Colonic mucosa (tissue), 4 donors: Measurements from ENCODE around the gene POLD3. TPM values are rescaled to one million over a fixed set of nuclear protein-coding genes. Genes with fewer than 3 reads are reported as not detected.

Experiments
- DNase-seq: peaks from one replicate; pipeline ENCODE4 v3.0.0-alpha.2; 2020
- H3K27ac ChIP-seq: fragments of 200-600 bp; one replicate; pipeline ENCODE4 v1.8.0; 2021
- H3K27me3 ChIP-seq: fragments of 200-600 bp; one replicate; pipeline ENCODE4 v1.8.0; 2021
- H3K36me3 ChIP-seq: fragments of 200-600 bp; one replicate; pipeline ENCODE4 v1.8.0; 2021
- H3K4me1 ChIP-seq: fragments of 200-600 bp; one replicate; pipeline ENCODE4 v1.8.0; 2021; ENCODE audit warnings: mild to moderate bottlenecking
- H3K4me3 ChIP-seq: fragments of 200-600 bp; one replicate; pipeline ENCODE4 v1.8.0; 2021
- H3K9ac ChIP-seq, 2 donors: one replicate each; pipeline ENCODE4 v1.7.0; 2013; ENCODE audit warnings: control low read depth in 2 of 2, low read depth in 2 of 2, low read length in 2 of 2
- H3K9me3 ChIP-seq: fragments of 200-600 bp; one replicate; pipeline ENCODE4 v1.8.0; 2021
- CTCF ChIP-seq: fragments of 200-600 bp; IDR thresholded peaks from one replicate; pipeline ENCODE4 v1.8.0; 2022; ENCODE audit warnings: antibody characterized with exemption, mild to moderate bottlenecking
- intact Hi-C: fragments of 100-400 bp; cut with DNase I; formaldehyde crosslinking; loops from one replicate; pipeline ENCODE4 v1.14.1; 2022
- total RNA-seq, 2 donors: library from RNA; stranded (reverse); fragmentation: NEBNext Ultra II Directional in 1 of 2; extraction: Animal tissue kit (Norgen Biotek cat#: 25700) in 1 of 2; gene quantifications; one replicate each; pipeline ENCODE4 v1.2.1, GENCODE V29; 2021
- donor health status: healthy.
- donor health status: DM: no; HTN: no; CAD: no.
- donor health status: DM: no; HTN: no; CAD: no.

Gene POLD3
- total RNA-seq, 2 donors from 2014 or later, result 20.0 to 33.9 TPM

GRCh38 chr11:74605403-74605802 lies 13.0 kb downstream of the POLD3 start:
- Histone ChIP-seq H3K27ac (no peak overlapping the region), H3K9ac (no peak overlapping the region), H3K9me3 (no peaks in the 10 kb centered on the region), H3K36me3 (no peaks in the 10 kb centered on the region), H3K4me1 (no peaks in the 10 kb centered on the region), H3K4me3 (no peak overlapping the region), H3K27me3 (no peaks in the 10 kb centered on the region)
- no peak for TF ChIP-seq CTCF
- intact Hi-C loops, result no loop called here
- no peak for DNase-seq

GRCh38 chr11:74608431-74608830 lies 16.0 kb downstream of the POLD3 start:
- no peak overlapping the region for H3K27ac ChIP-seq
- no peak overlapping the region for H3K4me3 ChIP-seq
- no peak for TF ChIP-seq CTCF
- no peaks in the 10 kb centered on the region for H3K4me1 ChIP-seq
- no peaks in the 10 kb centered on the region for H3K9me3 ChIP-seq
- no peaks in the 10 kb centered on the region for H3K36me3 ChIP-seq
- no peak overlapping the region for H3K9ac ChIP-seq
- intact Hi-C loops, result no loop called here
- no peaks in the 10 kb centered on the region for H3K27me3 ChIP-seq
- DNase-seq, result no peak

GRCh38 chr11:74611369-74611861 lies 19.0 kb downstream of the POLD3 start:
- Histone ChIP-seq H3K4me3 (no peak overlapping the region), H3K27me3 (no peaks in the 10 kb centered on the region), H3K4me1 (no peaks in the 10 kb centered on the region), H3K9me3 (no peaks in the 10 kb centered on the region), H3K36me3 (peaks cover 4% of the 10 kb centered on the region), H3K27ac (peak overlapping the region; percentile 10), H3K9ac (no peak overlapping the region)
- TF ChIP-seq CTCF, result peak; percentile 32
- no peak for DNase-seq
- intact Hi-C loops, result no loop called here

- Histone ChIP-seq H3K27ac (no peak overlapping the region), H3K36me3 (peaks cover 4% of the 10 kb centered on the region), H3K4me1 (no peaks in the 10 kb centered on the region), H3K9me3 (no peaks in the 10 kb centered on the region), H3K9ac (no peak overlapping the region), H3K27me3 (no peaks in the 10 kb centered on the region), H3K4me3 (no peak overlapping the region)
- TF ChIP-seq CTCF, result no peak
- DNase-seq, result no peak
- intact Hi-C loops, result no loop called here
Measured at GRCh38 chr11:74612877-74613276, 20.5 kb downstream of the POLD3 start.

- no peak for TF ChIP-seq CTCF
- H3K27ac ChIP-seq, result no peak overlapping the region
- intact Hi-C loops, result no loop called here
- DNase-seq, result no peak
- no peaks in the 10 kb centered on the region for H3K27me3 ChIP-seq
- no peak overlapping the region for H3K4me3 ChIP-seq
- H3K9me3 ChIP-seq, result no peaks in the 10 kb centered on the region
- no peak overlapping the region for H3K9ac ChIP-seq
- H3K4me1 ChIP-seq, result no peaks in the 10 kb centered on the region
- peaks cover 4% of the 10 kb centered on the region for H3K36me3 ChIP-seq
Measured at GRCh38 chr11:74615311-74615710, 22.9 kb downstream of the POLD3 start.
